Measurements from ENCODE around the gene YIPF1.

DNA sequence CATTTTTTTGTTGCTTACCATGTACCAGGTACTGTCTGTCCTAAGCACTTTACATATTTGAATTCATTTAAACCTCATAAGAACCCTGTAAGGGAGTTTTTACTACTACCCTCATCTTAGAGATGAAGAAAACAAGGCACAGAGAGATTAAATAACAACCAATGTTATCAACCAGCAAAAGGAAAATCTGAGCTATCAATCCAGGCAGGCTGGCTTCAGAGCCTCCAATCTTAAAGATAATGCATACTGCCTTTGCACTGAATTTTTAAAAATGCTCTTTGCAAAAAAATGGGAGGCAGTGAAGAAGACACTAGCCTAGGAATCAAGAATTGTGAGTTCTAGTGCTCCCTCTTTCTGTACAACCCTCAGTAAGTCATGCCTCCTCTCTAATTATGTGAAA is 70.2 kb downstream of the YIPF1 start:
- TF ChIP-seq, protein P1, sequence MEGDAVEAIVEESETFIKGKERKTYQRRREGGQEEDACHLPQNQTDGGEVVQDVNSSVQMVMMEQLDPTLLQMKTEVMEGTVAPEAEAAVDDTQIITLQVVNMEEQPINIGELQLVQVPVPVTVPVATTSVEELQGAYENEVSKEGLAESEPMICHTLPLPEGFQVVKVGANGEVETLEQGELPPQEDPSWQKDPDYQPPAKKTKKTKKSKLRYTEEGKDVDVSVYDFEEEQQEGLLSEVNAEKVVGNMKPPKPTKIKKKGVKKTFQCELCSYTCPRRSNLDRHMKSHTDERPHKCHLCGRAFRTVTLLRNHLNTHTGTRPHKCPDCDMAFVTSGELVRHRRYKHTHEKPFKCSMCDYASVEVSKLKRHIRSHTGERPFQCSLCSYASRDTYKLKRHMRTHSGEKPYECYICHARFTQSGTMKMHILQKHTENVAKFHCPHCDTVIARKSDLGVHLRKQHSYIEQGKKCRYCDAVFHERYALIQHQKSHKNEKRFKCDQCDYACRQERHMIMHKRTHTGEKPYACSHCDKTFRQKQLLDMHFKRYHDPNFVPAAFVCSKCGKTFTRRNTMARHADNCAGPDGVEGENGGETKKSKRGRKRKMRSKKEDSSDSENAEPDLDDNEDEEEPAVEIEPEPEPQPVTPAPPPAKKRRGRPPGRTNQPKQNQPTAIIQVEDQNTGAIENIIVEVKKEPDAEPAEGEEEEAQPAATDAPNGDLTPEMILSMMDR (IDR thresholded peaks at IDR 0.05; ENCODE audit: insufficient read depth, low read depth, low read length), result no peak
- TF ChIP-seq EZH2 (IDR thresholded peaks at IDR 0.05; ENCODE audit: insufficient read depth, low read length), result no peak
